Esophagus (tissue), 2 donors: ENCODE results near the gene PKN1. TPM values are rescaled to one million over a fixed set of nuclear protein-coding genes. Genes with fewer than 3 reads are reported as not detected.

Experiments used
- H3K27ac ChIP-seq, 2 donors: one replicate each; pipeline ENCODE4 v1.5.1; 2013; ENCODE audit warnings: low read depth in 2 of 2, mild to moderate bottlenecking in 2 of 2, inconsistent platforms in 1 of 2, low read length in 1 of 2, moderate library complexity in 1 of 2
- H3K27me3 ChIP-seq, 2 donors: one replicate each; pipeline ENCODE4 v1.6.1; 2013; ENCODE audit warnings: low read length in 2 of 2, control low read depth in 1 of 2, mild to moderate bottlenecking in 1 of 2; ENCODE audit not compliant: insufficient read depth in 2 of 2, control insufficient read depth in 1 of 2
- H3K36me3 ChIP-seq, 2 donors: one replicate each; pipeline ENCODE4 v1.6.1; 2013; ENCODE audit warnings: low read length in 1 of 2; ENCODE audit not compliant: control insufficient read depth in 2 of 2, insufficient read depth in 2 of 2
- H3K4me1 ChIP-seq, 2 donors: one replicate each; pipeline ENCODE4 v1.6.1; 2013; ENCODE audit warnings: low read length in 1 of 2; ENCODE audit not compliant: control insufficient read depth in 2 of 2, insufficient read depth in 2 of 2
- H3K4me3 ChIP-seq, 2 donors: one replicate each; pipeline ENCODE4 v1.5.1; 2013; ENCODE audit warnings: low read length in 2 of 2, mild to moderate bottlenecking in 2 of 2, low read depth in 1 of 2, moderate library complexity in 1 of 2
- H3K9me3 ChIP-seq, 2 donors: one replicate each; pipeline ENCODE4 v1.6.1; 2013; ENCODE audit warnings: mild to moderate bottlenecking in 2 of 2, low read depth in 1 of 2, low read length in 1 of 2, moderate library complexity in 1 of 2; ENCODE audit not compliant: control insufficient read depth in 2 of 2, insufficient read depth in 1 of 2
- WGBS, 2 donors: extraction: QIAGEN DNeasy Blood & Tissue Kit; methylation state at CpG; one replicate each; pipeline ENCODE4 v1.1.7; 2013; 5-methylcytosine and 5-hydroxymethylcytosine counted together
- polyA plus RNA-seq, 2 donors: library from polyadenylated mRNA; stranded (reverse); fragments of 200-250 nt; gene quantifications; one replicate each; pipeline ENCODE4 v1.2.3, GENCODE V29; 2013
- donor health status: healthy with polysubstance abuse.
- donor health status: Bipolar disorder and iron deficiency.

PKN1 gene
- polyA plus RNA-seq, 2 donors, result 10.7 to 12.6 TPM

DNA sequence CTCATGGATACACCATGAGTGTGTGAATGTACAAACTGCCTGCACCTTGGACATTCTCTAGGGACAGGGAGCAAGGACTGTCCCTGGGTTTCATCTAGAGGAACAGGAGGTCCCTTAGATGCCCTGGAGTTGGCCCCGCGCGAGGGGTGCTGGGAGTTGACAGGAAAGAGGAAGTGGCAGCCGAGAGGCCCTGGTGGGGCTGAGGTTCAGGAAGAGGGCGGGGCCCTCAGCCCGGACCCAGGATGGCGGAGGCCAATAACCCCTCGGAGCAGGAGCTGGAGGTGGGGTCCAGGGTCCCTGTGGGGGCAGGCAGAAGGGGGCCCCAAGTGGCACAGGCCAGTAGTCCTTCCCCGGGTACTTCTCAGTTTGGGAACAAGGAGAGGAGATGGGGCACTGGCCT is 6.9 kb downstream of the PKN1 start:
- H3K4me3 ChIP-seq, result peak overlapping the region in 1 of 2 donors; percentile 27
- WGBS, 2 donors, result 53 to 60% methylated on average over 9 of the region's 9 CpGs
- peak overlapping the region in 1 of 2 donors; percentile 18 for H3K27ac ChIP-seq
- H3K27me3 ChIP-seq, result no peaks in the 10 kb centered on the region
- no peaks in the 10 kb centered on the region for H3K9me3 ChIP-seq
- peaks cover 13 to 24% of the 10 kb centered on the region in 2 donors for H3K36me3 ChIP-seq
- H3K4me1 ChIP-seq, result peaks cover 0 to 13% of the 10 kb centered on the region in 2 donors

- Histone ChIP-seq H3K9me3 (no peaks in the 10 kb centered on the region), H3K36me3 (peaks cover 13 to 25% of the 10 kb centered on the region in 2 donors), H3K27ac (no peak overlapping the region), H3K4me1 (peaks cover 0 to 10% of the 10 kb centered on the region in 2 donors), H3K4me3 (no peak overlapping the region), H3K27me3 (no peaks in the 10 kb centered on the region)
- WGBS, 2 donors, result 85 to 90% methylated on average over 34 of the region's 34 CpGs
Measured at GRCh38 chr19:14441041-14441938, 8.2 kb downstream of the PKN1 start.

DNA sequence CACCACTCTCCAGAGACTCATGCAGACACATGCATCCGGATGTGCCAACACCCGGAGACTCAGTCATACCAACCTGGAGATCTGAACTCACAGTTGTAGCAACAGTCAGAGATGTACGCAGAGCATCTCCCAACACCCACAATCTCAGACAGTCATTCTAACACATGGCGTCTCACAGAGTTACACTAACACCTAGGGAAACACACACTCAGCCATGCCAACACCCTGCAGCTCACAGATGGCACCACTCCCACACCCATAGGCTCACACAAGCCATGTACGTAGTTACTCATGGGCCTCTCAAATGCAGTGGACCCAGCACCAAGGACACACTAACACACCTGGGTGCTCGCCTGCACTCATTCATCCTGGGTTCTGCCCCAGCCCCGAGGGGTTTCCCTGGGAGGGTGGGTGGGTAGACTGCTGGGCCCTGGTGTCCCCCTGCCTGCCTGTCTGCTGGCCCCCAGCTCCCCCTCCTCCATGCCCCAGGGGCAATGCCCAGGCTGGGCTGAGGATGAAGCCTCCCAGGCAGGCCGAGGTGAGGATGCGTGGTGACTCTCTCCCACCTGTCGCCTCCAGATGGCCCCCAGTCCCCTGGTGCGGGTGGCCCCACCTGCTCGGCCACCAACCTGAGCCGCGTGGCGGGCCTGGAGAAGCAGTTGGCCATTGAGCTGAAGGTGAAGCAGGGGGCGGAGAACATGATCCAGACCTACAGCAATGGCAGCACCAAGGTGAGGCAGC is 10.0 kb downstream of the PKN1 start:
- no peaks in the 10 kb centered on the region for H3K9me3 ChIP-seq
- 90 to 95% methylated on average over 16 of the region's 16 CpGs for WGBS, 2 donors
- no peak overlapping the region for H3K27ac ChIP-seq
- H3K27me3 ChIP-seq, result no peaks in the 10 kb centered on the region
- no peak overlapping the region for H3K4me3 ChIP-seq
- H3K4me1 ChIP-seq, result peaks cover 0 to 10% of the 10 kb centered on the region in 2 donors
- peaks cover 13 to 33% of the 10 kb centered on the region in 2 donors for H3K36me3 ChIP-seq

DNA sequence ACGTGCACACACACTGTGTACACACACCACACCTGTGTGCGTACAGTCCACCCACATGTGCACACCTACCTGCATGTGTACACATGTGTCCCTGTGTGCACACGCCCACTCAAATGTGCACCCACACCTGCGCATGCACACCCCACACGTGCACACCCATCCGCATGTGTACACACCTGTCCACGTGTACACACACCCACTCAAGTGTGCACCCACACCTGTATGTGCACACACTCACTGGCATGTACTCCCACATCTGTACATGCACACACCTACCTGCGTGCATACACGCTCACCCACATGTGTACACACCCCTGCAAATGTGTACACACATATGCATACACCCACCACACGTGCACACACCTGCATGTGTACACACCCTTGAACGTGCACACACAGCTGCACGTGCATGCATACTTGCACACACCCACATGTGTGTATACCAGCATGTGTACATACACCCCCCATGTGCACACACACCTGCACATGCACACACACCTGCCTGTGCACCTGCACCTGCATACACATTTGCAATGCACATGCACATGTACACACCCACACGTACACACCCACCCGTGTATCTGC is 10.6 kb downstream of the PKN1 start:
- H3K9me3 ChIP-seq, result no peaks in the 10 kb centered on the region
- WGBS, 2 donors, result 93 to 95% methylated on average over 14 of the region's 14 CpGs
- peaks cover 0 to 16% of the 10 kb centered on the region in 2 donors for H3K4me1 ChIP-seq
- no peak overlapping the region for H3K27ac ChIP-seq
- no peak overlapping the region for H3K4me3 ChIP-seq
- no peaks in the 10 kb centered on the region for H3K27me3 ChIP-seq
- peaks cover 13 to 39% of the 10 kb centered on the region in 2 donors for H3K36me3 ChIP-seq

DNA sequence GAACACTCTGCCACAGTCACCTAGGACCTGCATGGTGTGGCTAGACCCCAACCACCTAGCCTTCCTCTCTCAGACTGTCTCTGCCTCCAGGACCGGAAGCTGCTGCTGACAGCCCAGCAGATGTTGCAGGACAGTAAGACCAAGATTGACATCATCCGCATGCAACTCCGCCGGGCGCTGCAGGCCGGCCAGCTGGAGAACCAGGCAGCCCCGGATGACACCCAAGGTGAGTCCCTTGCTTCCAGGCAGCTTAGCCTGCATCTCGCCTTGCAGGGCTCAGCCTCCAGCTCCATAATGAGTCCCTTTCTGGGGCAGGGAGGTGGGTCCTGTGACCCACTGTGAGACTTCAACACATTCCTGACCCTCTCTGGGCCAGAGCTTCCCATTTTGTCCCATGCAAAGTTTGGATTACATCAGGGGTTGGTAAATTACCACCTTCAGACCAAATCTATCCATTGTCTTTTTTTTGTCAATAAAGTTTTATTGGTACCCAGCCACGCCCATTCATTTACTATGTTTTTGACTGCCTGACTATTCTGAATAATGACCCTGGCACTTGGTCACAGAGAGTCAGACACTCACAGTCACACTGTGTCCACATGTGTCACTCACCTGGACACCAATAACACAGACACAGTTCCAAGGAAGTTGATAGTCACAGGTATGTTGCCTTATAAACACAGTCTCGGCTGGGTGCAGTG is 13.4 kb downstream of the PKN1 start:
- Histone ChIP-seq H3K27me3 (no peaks in the 10 kb centered on the region), H3K36me3 (peaks cover 13 to 46% of the 10 kb centered on the region in 2 donors), H3K9me3 (no peaks in the 10 kb centered on the region), H3K4me3 (no peak overlapping the region), H3K4me1 (peaks cover 0 to 9% of the 10 kb centered on the region in 2 donors), H3K27ac (no peak overlapping the region)
- WGBS, 2 donors, result 97% methylated on average over 10 of the region's 10 CpGs

- Histone ChIP-seq H3K27me3 (no peaks in the 10 kb centered on the region), H3K36me3 (peaks cover under 1 to 33% of the 10 kb centered on the region in 2 donors), H3K27ac (no peak overlapping the region), H3K4me1 (peaks cover 0 to 5% of the 10 kb centered on the region in 2 donors), H3K9me3 (no peaks in the 10 kb centered on the region), H3K4me3 (no peak overlapping the region)
- WGBS, 2 donors, result 70 to 84% methylated on average over 6 of the region's 6 CpGs
Measured at GRCh38 chr19:14449321-14449720, 16.2 kb downstream of the PKN1 start.

DNA sequence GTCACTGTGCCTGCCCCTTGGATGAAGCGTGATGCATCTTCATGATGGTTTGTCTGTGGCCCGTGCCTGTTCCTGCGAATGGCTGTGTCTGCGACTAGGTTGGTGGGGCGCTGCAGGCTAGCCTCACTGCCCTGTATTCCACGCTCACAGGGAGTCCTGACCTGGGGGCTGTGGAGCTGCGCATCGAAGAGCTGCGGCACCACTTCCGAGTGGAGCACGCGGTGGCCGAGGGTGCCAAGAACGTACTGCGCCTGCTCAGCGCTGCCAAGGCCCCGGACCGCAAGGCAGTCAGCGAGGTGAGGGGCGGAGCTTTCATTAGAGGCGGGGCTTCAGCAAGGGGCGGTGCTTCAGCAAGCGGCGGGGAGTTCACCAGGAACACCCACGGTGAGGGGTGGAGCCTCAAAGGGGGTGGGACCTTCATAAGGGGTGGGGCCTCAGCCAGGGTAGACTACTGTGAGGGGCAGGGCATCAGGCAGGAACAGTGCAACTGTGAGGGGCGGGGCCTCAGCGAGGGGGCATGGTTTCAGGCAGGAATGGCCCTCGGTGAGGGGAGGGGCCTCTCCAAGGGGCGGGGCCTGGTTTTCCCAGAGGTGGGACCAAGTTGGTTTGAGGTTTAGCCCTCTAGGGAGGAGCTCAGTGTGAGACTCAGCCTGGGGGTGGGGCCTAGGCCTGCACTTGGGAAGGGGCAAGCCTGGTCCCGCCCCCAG is 17.2 kb downstream of the PKN1 start:
- peaks cover 0 to 5% of the 10 kb centered on the region in 2 donors for H3K4me1 ChIP-seq
- no peak overlapping the region for H3K27ac ChIP-seq
- no peaks in the 10 kb centered on the region for H3K9me3 ChIP-seq
- no peaks in the 10 kb centered on the region for H3K27me3 ChIP-seq
- 84 to 85% methylated on average over 30 of the region's 30 CpGs for WGBS, 2 donors
- H3K36me3 ChIP-seq, result peaks cover 0 to 29% of the 10 kb centered on the region in 2 donors
- H3K4me3 ChIP-seq, result no peak overlapping the region

GRCh38 chr19:14450876-14451275 is 17.8 kb downstream of the PKN1 start:
- WGBS, 2 donors, result 99 to 100% methylated on average over 18 to 19 of the region's 19 CpGs
- Histone ChIP-seq H3K4me1 (peaks cover 0 to 5% of the 10 kb centered on the region in 2 donors), H3K27me3 (no peaks in the 10 kb centered on the region), H3K27ac (no peak overlapping the region), H3K9me3 (no peaks in the 10 kb centered on the region), H3K36me3 (peaks cover 0 to 29% of the 10 kb centered on the region in 2 donors), H3K4me3 (no peak overlapping the region)
